DMS 273 treated with DMSO at 0.1 percent for 48 hours (cell line): ENCODE results near the gene UCP2.
"Not testable (repeated sequence)": the region's sequence is repeated elsewhere in the genome, so short reads cannot be mapped to it uniquely, and the experiment has no call there.

Source experiments
- DNase-seq: peaks from one replicate; lab custom pipeline; 2025; lab: John Stamatoyannopoulos, UW

Gene UCP2

DNA sequence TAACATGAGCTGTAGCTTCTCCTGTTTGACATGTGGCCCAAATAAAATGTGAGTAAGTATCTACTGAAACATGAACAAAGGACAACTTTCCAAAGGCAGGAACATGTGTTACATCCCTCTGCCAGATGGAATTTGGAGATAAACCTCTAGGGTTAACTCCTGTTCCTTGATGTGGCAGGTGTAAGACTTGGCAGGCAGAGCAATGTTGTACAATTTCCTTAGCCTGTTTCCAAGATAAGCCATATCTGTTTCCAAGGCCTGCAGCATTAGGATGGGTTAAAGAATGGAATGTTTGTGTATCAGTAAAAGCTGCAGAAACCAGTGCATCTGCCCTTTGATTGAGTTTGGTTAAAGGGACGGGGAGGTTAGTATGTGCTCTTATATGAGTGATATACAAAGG is 40.6 kb downstream of the UCP2 start:
- DNase-seq = no peak

DNA sequence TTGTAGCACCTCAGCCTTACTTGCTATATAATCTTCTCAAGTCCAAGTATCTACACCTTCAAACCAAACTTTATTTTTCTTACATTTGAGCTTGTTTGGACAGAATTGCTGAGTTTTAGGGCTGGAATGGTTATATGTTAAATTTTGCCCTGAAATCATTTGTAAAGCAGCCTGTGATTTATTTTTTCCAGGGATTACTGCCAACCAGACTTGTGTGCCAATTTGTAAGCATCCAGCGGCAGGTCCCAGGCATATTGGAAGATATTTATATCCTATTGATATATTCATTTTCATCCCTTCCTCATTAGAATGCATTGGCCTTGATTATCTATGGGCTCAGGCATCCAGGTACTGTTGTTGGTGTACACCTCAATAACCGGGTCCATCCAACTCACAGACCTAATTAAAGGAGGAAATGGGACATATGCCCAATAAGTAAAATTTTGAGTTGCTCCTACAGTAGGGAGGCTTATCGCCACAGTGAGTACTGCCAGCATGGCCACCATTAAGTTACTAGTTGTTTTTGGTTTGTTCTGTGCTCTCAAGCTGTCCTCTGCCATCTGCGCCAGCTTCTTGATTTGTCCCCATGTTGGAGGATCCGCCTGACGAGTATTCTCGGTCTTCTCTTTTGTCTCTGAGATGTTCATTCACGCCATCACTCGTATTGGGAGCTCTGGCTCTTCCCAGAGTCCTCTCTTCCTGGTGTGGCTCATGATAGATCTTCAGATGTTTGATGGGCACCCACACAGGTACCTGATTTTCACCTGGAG is 41.7 kb downstream of the UCP2 start:
- DNase-seq = no peak

DNA sequence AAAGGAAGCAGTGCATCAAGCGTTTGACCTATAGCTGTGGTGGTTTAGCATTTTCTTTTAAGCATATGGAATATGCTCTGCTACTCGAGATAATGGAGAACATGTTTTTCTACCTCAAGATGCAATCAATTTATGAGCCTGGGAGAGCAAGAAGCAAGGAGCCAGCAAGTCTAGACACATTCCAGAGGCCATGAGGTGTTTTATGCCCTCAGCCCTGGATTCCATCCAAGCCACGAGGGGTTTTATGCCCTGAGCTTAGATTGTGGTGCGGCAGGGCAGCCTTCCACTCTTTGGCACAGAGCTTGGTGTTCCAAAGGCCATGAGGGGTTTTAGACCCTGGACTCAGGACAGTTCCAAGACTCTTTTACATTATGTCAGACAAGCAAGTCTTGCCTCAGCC is 43.5 kb downstream of the UCP2 start:
- DNase-seq = no peak

DNA sequence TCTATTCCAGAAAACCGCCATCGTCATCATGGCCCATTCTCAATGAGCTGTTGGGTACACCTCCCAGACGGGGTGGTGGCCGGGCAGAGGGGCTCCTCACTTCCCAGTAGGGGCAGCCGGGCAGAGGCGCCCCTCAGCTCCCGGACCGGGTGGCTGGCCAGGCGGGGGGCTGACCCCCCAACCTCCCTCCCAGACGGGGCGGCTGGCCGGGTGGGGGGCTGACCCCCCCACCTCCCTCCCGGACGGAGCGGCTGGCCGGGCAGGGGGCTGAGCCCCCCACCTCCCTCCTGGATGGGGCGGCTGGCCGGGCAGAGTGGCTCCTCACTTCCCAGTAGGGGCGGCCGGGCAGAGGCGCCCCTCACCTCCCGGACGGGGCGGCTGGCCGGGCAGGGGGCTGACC is 46.6 kb downstream of the UCP2 start:
- DNase-seq = not testable (repeated sequence)

DNA sequence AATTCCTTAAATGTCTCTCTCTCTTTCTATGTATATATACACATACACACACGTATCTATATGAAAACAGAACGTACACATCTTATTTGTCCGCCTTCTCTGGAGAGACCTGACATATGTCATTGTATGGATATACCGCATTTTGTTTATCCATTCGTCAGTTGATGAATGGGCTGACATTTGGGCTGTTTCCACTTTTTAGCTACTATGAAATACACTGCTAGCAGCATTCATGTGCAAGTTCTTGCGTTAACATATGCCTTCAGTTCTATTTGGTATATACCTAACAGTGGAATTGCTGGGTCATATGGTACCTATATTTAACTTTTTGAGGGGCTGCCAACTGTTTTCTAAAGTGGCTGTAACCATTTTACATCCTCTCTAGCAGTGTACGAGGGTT is 49.9 kb downstream of the UCP2 start:
- no peak for DNase-seq

DNA sequence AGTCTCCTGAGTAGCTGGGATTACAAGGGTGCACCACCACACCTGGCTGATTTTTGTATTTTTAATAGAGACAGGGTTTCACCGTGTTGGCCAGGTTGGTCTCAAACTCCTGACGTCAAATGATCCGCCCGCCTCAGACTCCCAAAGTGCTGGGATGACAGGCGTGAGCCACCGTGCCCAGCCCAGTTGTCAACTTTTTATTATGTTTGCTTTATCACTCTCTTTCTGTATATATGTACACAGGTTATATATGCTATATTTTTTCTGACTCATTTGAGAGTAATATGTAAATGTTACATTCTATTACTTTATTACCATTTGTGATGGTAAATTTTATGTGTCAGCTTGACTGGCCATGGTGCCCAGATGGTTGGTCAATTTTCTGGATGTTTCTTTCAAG is 50.7 kb downstream of the UCP2 start:
- no peak for DNase-seq

DNA sequence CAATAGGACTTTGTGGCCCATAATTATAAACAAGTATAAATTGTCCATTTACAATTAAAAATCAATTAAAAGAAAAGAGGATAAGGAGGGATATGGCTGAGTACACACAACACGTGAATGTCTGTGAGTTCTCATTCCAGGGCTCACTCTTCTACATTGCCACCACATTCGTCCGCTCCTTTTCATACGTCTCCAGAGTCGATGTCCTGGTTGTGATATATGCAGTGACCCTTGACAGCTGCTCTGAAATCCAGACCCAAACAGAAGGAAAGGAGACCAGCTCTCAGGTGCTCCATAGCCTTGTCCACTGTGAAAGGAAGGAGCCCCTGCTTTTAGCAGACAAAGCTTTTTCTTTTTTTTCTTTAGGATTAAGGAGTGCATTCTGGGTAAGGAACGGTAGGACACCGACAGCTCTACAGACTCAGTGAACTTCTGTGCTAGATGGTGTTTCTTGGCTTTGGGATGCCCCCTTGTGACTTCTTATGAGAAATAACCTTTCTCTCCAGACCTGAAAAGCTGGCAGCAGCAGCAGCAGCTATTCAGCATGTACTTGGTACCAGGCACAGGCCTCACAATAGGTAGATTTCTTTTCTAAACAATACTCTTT is 51.5 kb downstream of the UCP2 start:
- peak; percentile 48 for DNase-seq

DNA sequence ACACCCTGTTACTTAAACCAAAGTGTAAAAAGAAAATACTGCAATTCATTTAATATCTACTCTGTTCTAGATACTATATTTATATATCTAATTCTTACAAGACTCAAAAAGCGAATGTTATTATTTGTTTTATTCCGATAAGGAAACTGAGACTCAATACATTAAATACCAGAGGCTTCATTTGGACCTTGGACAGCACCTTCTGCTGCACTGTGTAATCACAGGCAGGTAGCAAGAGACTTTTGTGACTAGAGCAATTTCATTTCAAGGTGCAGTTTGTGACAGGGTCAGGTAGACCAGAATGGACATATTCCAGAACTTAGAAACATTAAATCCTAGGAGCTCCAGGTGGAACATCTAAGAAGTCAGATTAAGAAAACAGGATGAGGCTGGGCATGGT is 53.3 kb downstream of the UCP2 start:
- DNase-seq = no peak
